ENCODE measurements around the gene GPX3. TPM values are rescaled to one million over a fixed set of nuclear protein-coding genes. Genes with fewer than 3 reads are reported as not detected.

The GPX3 gene
- total and polyA plus RNA-seq, 2 of the 13 experiments (the other 11 are each of a cell fraction or from before 2014, with no cell fraction given) = 33.8 to 1,892 TPM

DNA sequence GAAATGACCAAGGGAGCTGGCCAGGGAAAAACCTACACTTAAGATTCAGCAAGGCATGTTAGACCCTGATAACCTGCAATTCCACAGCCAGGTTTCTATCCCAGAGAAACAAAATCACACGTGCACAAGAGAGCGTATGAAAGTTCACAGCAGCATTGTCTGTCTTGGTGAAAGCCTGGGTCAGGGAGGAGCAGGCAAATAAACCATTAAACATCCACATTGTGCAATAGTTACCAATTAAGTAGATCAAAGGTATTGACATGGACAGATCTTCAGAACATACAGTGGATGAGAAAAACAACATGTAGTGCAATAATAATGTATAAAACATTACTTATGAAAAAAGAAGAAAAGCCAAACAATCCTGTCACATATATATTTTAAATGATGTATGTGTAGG lies 15.9 kb upstream of the GPX3 start (continued):
- no peak for TF ChIP-seq ZNF713 (CRISPR knock-in tag; IDR thresholded peaks at IDR 0.05)
- no peak for TF ChIP-seq CENPT (CRISPR knock-in tag; IDR thresholded peaks at IDR 0.05; ENCODE audit: low read depth)
- TF ChIP-seq, protein P1, sequence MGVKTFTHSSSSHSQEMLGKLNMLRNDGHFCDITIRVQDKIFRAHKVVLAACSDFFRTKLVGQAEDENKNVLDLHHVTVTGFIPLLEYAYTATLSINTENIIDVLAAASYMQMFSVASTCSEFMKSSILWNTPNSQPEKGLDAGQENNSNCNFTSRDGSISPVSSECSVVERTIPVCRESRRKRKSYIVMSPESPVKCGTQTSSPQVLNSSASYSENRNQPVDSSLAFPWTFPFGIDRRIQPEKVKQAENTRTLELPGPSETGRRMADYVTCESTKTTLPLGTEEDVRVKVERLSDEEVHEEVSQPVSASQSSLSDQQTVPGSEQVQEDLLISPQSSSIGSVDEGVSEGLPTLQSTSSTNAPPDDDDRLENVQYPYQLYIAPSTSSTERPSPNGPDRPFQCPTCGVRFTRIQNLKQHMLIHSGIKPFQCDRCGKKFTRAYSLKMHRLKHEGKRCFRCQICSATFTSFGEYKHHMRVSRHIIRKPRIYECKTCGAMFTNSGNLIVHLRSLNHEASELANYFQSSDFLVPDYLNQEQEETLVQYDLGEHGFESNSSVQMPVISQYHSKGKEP (CRISPR knock-in tag; IDR thresholded peaks at IDR 0.05) = no peak
- TF ChIP-seq, protein P2, sequence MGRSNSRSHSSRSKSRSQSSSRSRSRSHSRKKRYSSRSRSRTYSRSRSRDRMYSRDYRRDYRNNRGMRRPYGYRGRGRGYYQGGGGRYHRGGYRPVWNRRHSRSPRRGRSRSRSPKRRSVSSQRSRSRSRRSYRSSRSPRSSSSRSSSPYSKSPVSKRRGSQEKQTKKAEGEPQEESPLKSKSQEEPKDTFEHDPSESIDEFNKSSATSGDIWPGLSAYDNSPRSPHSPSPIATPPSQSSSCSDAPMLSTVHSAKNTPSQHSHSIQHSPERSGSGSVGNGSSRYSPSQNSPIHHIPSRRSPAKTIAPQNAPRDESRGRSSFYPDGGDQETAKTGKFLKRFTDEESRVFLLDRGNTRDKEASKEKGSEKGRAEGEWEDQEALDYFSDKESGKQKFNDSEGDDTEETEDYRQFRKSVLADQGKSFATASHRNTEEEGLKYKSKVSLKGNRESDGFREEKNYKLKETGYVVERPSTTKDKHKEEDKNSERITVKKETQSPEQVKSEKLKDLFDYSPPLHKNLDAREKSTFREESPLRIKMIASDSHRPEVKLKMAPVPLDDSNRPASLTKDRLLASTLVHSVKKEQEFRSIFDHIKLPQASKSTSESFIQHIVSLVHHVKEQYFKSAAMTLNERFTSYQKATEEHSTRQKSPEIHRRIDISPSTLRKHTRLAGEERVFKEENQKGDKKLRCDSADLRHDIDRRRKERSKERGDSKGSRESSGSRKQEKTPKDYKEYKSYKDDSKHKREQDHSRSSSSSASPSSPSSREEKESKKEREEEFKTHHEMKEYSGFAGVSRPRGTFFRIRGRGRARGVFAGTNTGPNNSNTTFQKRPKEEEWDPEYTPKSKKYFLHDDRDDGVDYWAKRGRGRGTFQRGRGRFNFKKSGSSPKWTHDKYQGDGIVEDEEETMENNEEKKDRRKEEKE (IDR thresholded peaks at IDR 0.05) = no peak
- TF ChIP-seq RFX5 (IDR thresholded peaks at IDR 0.05; ENCODE audit: low read depth, low read length) = no peak
- TF ChIP-seq, protein P3, sequence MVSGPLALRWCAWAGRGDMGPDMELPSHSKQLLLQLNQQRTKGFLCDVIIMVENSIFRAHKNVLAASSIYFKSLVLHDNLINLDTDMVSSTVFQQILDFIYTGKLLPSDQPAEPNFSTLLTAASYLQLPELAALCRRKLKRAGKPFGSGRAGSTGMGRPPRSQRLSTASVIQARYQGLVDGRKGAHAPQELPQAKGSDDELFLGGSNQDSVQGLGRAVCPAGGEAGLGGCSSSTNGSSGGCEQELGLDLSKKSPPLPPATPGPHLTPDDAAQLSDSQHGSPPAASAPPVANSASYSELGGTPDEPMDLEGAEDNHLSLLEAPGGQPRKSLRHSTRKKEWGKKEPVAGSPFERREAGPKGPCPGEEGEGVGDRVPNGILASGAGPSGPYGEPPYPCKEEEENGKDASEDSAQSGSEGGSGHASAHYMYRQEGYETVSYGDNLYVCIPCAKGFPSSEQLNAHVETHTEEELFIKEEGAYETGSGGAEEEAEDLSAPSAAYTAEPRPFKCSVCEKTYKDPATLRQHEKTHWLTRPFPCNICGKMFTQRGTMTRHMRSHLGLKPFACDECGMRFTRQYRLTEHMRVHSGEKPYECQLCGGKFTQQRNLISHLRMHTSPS (CRISPR knock-in tag; IDR thresholded peaks at IDR 0.05; ENCODE audit: low read depth) = no peak
- no peak for TF ChIP-seq KAT7 (CRISPR knock-in tag; IDR thresholded peaks at IDR 0.05; ENCODE audit: borderline replicate concordance)
- TF ChIP-seq ZNF616 (CRISPR knock-in tag; IDR thresholded peaks at IDR 0.05; ENCODE audit: low read depth) = no peak
- no peak for TF ChIP-seq RFX3 (CRISPR knock-in tag; IDR thresholded peaks at IDR 0.05)
- TF ChIP-seq ZNF251 (CRISPR knock-in tag; IDR thresholded peaks at IDR 0.05) = no peak
- no peak for TF ChIP-seq ZEB1 (IDR thresholded peaks at IDR 0.05; ENCODE audit: insufficient replicate concordance, low read depth)
- TF ChIP-seq, protein P4, sequence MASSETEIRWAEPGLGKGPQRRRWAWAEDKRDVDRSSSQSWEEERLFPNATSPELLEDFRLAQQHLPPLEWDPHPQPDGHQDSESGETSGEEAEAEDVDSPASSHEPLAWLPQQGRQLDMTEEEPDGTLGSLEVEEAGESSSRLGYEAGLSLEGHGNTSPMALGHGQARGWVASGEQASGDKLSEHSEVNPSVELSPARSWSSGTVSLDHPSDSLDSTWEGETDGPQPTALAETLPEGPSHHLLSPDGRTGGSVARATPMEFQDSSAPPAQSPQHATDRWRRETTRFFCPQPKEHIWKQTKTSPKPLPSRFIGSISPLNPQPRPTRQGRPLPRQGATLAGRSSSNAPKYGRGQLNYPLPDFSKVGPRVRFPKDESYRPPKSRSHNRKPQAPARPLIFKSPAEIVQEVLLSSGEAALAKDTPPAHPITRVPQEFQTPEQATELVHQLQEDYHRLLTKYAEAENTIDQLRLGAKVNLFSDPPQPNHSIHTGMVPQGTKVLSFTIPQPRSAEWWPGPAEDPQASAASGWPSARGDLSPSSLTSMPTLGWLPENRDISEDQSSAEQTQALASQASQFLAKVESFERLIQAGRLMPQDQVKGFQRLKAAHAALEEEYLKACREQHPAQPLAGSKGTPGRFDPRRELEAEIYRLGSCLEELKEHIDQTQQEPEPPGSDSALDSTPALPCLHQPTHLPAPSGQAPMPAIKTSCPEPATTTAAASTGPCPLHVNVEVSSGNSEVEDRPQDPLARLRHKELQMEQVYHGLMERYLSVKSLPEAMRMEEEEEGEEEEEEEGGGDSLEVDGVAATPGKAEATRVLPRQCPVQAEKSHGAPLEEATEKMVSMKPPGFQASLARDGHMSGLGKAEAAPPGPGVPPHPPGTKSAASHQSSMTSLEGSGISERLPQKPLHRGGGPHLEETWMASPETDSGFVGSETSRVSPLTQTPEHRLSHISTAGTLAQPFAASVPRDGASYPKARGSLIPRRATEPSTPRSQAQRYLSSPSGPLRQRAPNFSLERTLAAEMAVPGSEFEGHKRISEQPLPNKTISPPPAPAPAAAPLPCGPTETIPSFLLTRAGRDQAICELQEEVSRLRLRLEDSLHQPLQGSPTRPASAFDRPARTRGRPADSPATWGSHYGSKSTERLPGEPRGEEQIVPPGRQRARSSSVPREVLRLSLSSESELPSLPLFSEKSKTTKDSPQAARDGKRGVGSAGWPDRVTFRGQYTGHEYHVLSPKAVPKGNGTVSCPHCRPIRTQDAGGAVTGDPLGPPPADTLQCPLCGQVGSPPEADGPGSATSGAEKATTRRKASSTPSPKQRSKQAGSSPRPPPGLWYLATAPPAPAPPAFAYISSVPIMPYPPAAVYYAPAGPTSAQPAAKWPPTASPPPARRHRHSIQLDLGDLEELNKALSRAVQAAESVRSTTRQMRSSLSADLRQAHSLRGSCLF (CRISPR knock-in tag; IDR thresholded peaks at IDR 0.05; ENCODE audit: borderline replicate concordance) = no peak
- no peak for TF ChIP-seq JUNB (CRISPR knock-in tag; IDR thresholded peaks at IDR 0.05; ENCODE audit: borderline replicate concordance)
- no peak for TF ChIP-seq MED13 (CRISPR knock-in tag; IDR thresholded peaks at IDR 0.05)
- no peak for TF ChIP-seq ZNF33B (CRISPR knock-in tag; IDR thresholded peaks at IDR 0.05)
- TF ChIP-seq, protein P5, sequence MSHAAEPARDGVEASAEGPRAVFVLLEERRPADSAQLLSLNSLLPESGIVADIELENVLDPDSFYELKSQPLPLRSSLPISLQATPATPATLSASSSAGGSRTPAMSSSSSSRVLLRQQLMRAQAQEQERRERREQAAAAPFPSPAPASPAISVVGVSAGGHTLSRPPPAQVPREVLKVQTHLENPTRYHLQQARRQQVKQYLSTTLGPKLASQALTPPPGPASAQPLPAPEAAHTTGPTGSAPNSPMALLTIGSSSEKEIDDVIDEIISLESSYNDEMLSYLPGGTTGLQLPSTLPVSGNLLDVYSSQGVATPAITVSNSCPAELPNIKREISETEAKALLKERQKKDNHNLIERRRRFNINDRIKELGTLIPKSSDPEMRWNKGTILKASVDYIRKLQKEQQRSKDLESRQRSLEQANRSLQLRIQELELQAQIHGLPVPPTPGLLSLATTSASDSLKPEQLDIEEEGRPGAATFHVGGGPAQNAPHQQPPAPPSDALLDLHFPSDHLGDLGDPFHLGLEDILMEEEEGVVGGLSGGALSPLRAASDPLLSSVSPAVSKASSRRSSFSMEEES (CRISPR knock-in tag; IDR thresholded peaks at IDR 0.05) = 0 out of 2 replicates have a peak, but pooled peaks have one; percentile 13
- no peak for TF ChIP-seq ZMYM2 (CRISPR knock-in tag; IDR thresholded peaks at IDR 0.05)
- no peak for TF ChIP-seq ZNF335 (CRISPR knock-in tag; IDR thresholded peaks at IDR 0.05)
